Measurements from ENCODE around the gene MAGI2. TPM values are rescaled to one million over a fixed set of nuclear protein-coding genes. Genes with fewer than 3 reads are reported as not detected.

Gene MAGI2
- total and polyA plus RNA-seq, 2 experiments from 2014 or later = 10.4 to 26.4 TPM

- Histone ChIP-seq H3F3A (replicated peaks; ENCODE audit: low read depth) (no peaks in the 10 kb centered on the region), H2AFZ (no peak overlapping the region), H3K27me3 (ENCODE audit: insufficient read depth) (no peaks in the 10 kb centered on the region), H3K36me3 (ENCODE audit: insufficient read depth) (no peaks in the 10 kb centered on the region), H3K4me2 (peak overlapping the region; percentile 63; the same call in 1 of the 2 replicates), H3K79me2 (replicated peaks; ENCODE audit: insufficient read depth) (no peaks in the 10 kb centered on the region), H3K4me1 (ENCODE audit: insufficient read depth) (peaks cover 31% of the 10 kb centered on the region), H3K4me3 (no peak overlapping the region), H3K9me2 (ENCODE audit: insufficient read depth) (no peaks in the 10 kb centered on the region), H4K20me1 (replicated peaks; ENCODE audit: insufficient read depth) (no peaks in the 10 kb centered on the region), H3K27ac (ENCODE audit: low read depth) (no peak overlapping the region)
- no peak for DNase-seq (ENCODE audit: low spot score)
- no peak for ATAC-seq
- Mint-ChIP-seq H3K4me3 (no peak overlapping the region), H3K27ac (0 out of 2 replicates have a peak overlapping the region, but pooled peaks have one; percentile 15), H3K9me3 (no peaks in the 10 kb centered on the region), H3K36me3 (ENCODE audit: low read depth) (peaks cover 17% of the 10 kb centered on the region; the same call in 2 of the 3 replicates), H3K4me1 (peaks cover 55% of the 10 kb centered on the region), H3K27me3 (ENCODE audit: insufficient read depth, low read depth, poor library complexity) (peaks cover 3% of the 10 kb centered on the region)
- TF ChIP-seq EZH2 (IDR thresholded peaks at IDR 0.05; ENCODE audit: low read depth, unreplicated experiment) = no peak
- no peak for TF ChIP-seq REST (IDR thresholded peaks at IDR 0.05; ENCODE audit: unreplicated experiment)
- no peak for TF ChIP-seq EZH2phosphoT487 (IDR thresholded peaks at IDR 0.05; ENCODE audit: unreplicated experiment)
- no peak for TF ChIP-seq ZNF331 (CRISPR knock-in tag; IDR thresholded peaks at IDR 0.05; ENCODE audit: low read depth)
- TF ChIP-seq NANOG (IDR thresholded peaks at IDR 0.05; ENCODE audit: borderline replicate concordance) = no peak
- TF ChIP-seq JUNB (IDR thresholded peaks at IDR 0.05; ENCODE audit: unreplicated experiment) = no peak
- no peak for TF ChIP-seq CTCF (conservative IDR thresholded peaks at IDR 0.05; ENCODE audit: low read depth in 2 of 2)
- TF ChIP-seq ZNF462 (CRISPR knock-in tag; IDR thresholded peaks at IDR 0.05) = no peak
- TF ChIP-seq ZNF114 (CRISPR knock-in tag; IDR thresholded peaks at IDR 0.05) = no peak
- TF ChIP-seq POLR2AphosphoS5 (IDR thresholded peaks at IDR 0.05; ENCODE audit: low read depth) = no peak
- no peak for TF ChIP-seq STAT1 (IDR thresholded peaks at IDR 0.05; ENCODE audit: unreplicated experiment)
- no peak for TF ChIP-seq CREB1 (CRISPR knock-in tag; IDR thresholded peaks at IDR 0.05; ENCODE audit: low read depth)
- no peak for TF ChIP-seq ETS1 (IDR thresholded peaks at IDR 0.05)
Measured at GRCh38 chr7:78490524-78490923, 962.9 kb downstream of the MAGI2 start.
